ENCODE results near the gene TMEM255B. TPM values are rescaled to one million over a fixed set of nuclear protein-coding genes. Genes with fewer than 3 reads are reported as not detected.

The TMEM255B gene
- total RNA-seq, 2 donors from 2014 or later: 1.3 to 2.2 TPM

DNA sequence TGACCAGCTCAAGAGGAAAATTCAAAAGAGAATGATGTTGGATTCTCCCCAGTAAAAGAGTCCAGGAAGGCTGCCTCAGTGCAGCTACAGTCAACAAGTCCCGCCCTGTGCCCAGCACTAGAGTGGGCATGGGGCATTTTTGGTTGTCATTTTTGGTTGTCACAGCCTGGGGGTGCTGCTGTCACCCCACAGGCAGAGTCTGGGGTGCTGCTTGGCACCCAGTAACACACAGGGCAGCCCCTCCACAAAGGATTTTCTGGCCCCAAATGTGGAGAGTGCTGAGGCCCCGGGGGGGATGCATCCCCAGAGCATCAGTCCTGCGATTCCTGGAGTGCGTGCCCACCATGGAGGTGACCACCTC, 28.2 kb upstream of the TMEM255B start:
- H3K4me1 Mint-ChIP-seq (ENCODE audit: low read depth in 2 of 2): peaks cover 0 to 4% of the 10 kb centered on the region in 2 donors
- no peak for DNase-seq (ENCODE audit: low spot score)
- no peaks in the 10 kb centered on the region for H3K36me3 Mint-ChIP-seq
- no peak overlapping the region for H3K4me3 Mint-ChIP-seq
- no peaks in the 10 kb centered on the region for H3K9me3 Mint-ChIP-seq
- H3K27me3 Mint-ChIP-seq: peaks cover 0 to 6% of the 10 kb centered on the region in 2 donors
- no peak overlapping the region for H3K27ac Mint-ChIP-seq
- no peak for ATAC-seq

DNA sequence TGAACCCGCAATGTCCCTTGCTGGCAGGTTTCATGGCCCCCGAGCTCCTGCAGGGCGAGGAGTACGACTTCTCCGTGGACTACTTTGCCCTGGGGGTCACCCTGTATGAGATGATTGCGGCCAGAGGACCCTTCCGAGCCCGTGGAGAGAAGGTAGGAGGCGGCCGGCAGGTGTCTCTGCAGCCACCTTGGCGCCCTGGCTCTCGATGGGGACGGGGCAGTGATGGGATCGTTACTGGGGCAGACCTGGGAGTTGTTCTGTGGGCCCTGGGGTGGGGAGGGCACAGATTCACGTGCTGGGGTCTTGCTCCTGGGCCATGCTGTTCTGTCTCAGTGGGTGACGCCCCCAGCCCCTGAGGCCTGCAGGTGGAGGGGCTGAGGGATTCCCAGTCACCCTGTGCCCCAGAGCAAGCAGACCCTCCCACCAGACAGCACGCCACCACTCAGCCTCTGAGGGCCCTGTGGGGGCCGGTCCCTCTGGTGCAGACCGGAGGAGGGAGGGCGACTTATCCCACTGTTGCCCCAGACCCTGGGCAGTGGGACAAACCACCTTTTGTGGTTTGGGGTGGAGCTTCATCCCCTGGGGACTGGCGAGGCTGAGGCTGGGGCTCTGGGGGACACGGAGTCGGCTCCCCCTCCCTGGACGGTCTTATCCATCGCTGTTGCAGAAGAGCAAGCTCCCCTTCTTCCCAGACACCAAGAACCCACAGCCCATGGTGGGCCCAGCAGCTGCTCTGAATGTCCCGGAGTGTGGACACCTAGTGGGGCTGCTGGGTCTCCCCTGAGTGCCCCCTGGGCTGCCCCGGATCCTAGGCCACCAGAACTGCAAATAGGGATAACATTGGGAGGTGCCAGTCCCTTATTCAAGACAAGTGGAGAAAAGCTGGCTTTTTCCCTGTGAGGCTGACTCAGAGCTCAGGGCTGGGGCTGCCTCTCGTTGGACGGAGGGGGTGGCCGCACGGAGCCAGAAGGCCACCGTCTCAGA, 27.5 kb upstream of the TMEM255B start:
- Mint-ChIP-seq H3K27me3 (peaks cover 0 to 6% of the 10 kb centered on the region in 2 donors), H3K9me3 (no peaks in the 10 kb centered on the region), H3K27ac (no peak overlapping the region), H3K4me3 (no peak overlapping the region), H3K36me3 (no peaks in the 10 kb centered on the region), H3K4me1 (ENCODE audit: low read depth in 2 of 2) (peaks cover 0 to 4% of the 10 kb centered on the region in 2 donors)
- no peak for ATAC-seq
- DNase-seq (ENCODE audit: low spot score): no peak

DNA sequence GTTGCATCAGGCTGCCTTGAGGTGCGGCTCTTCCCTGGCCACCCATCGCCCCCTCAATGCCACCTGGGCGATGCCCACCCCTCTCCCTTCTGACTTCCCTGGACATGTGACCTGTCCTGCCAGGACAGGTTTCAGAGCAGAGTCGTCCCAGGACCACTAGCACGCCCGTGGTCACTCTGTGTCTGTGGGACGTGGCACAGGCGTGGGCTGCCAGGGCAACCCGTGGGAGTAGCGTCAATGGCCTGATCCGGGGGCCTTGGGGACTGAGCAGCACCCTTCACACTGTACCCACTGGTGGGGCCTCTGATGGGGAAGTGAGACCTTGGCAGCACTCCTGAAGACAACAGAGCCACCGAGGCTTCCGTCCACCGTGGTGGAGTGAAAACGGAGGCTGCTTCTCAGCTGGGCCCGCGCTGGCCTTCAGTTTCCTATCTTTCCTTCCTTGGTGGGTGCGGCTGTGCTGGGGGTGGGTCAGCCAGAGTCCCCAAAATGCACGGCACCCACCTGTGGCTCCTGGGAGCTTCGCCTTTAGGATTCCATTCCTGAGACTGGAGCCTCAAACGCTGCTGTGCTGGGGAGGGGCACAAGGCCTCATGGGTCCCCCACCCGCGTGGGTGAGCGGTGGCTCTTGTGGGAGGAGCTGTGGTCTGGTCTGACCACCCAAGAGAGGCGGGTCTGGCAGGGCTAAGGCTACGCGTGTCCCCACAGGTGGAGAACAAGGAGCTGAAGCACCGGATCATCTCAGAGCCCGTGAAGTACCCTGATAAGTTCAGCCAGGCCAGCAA, 26.7 kb upstream of the TMEM255B start:
- Mint-ChIP-seq H3K27ac (no peak overlapping the region), H3K4me1 (ENCODE audit: low read depth in 2 of 2) (peaks cover 0 to 4% of the 10 kb centered on the region in 2 donors), H3K4me3 (no peak overlapping the region), H3K36me3 (no peaks in the 10 kb centered on the region), H3K27me3 (peaks cover 0 to 9% of the 10 kb centered on the region in 2 donors), H3K9me3 (no peaks in the 10 kb centered on the region)
- DNase-seq (ENCODE audit: low spot score): no peak
- ATAC-seq: no peak

DNA sequence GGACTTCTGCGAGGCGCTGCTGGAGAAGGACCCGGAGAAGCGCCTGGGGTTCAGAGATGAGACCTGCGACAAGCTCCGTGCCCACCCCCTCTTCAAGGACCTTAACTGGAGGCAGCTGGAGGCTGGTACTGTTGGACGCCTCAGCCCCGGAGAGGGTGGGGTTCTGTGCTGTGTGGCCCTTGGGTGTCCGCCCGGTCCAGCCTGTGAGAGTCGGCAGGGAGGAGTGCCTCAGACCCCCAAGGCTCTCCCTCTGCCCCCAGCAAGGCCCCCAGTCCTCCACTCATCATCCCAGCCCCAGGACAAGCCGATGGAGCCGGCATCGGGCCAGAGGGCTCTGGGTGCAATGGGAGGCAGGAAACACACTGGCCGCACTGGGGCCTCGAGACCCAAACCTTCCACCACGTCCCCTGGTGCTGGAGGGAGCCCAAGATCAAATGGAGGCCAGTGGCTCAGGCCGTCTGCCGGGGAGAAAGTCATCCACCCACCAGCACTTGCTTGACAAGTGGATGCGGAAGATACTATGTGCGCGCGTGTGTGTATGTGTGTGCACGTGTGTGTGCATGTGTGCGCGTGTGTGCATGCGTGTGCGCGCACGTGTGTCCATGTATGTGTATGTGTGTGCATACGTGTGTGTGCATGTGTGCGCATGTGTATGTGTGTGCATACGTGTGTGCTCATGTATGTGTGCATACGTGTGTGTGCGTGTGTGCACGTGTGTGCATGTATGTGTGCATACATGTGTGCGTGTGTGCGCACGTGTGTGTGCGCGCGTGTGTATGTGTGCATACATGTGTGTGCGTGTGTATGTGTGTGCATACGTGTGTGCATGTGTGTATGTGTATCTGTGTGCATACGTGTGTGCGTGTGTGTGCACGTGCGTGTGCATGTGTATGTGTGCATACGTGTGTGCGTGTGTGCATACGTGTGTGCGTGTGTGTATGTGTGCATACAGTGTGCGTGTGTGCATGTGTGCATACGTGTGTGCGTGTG, 25.8 kb upstream of the TMEM255B start:
- no peak for ATAC-seq

DNA sequence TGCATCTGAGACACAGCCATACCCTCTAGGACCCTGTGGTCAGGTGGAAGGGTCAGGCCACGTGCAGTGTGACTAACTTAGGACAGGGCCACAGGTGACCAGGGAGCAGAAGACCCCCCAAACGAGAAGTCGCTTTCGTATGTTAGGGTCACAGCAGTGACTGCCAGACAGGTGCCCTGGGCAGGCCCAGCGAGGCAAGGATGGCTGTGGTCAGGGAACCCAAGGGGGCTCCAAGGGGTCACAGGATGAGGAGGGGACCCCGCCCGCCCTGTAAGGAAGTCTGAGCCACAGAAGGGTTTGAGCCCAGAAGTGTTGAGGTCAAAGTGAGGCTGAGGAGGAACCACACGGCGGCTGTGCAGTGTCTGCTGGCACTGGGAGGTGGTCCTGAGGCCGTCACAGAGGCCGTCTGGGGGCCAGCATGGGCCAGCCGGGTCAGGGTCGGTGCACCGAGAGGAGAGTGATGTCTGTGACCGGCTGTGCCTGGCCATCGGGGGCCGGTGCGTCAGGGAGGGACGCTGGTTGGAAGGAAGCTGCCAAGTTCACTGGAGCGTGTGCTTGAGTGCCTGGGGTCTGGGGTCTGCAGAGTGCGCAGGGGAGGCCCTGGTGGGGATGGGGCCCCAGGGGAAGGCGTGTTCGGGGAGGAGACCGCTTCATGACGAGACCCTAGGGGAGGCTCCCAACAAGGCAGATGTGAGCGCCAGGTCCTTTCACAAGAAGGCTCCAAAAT, 24.8 kb upstream of the TMEM255B start:
- Mint-ChIP-seq H3K9me3 (no peaks in the 10 kb centered on the region), H3K4me1 (ENCODE audit: low read depth in 2 of 2) (peaks cover 0 to 4% of the 10 kb centered on the region in 2 donors), H3K27ac (no peak overlapping the region), H3K27me3 (peaks cover 0 to 12% of the 10 kb centered on the region in 2 donors), H3K36me3 (no peaks in the 10 kb centered on the region), H3K4me3 (no peak overlapping the region)
- DNase-seq (ENCODE audit: low spot score): no peak
- no peak for ATAC-seq

More for the DNA sequence above, 25.8 kb upstream of the TMEM255B start:
- Mint-ChIP-seq H3K27ac (no peak overlapping the region), H3K4me1 (ENCODE audit: low read depth in 2 of 2) (peaks cover 0 to 4% of the 10 kb centered on the region in 2 donors), H3K36me3 (no peaks in the 10 kb centered on the region), H3K9me3 (no peaks in the 10 kb centered on the region), H3K27me3 (peaks cover 0 to 14% of the 10 kb centered on the region in 2 donors), H3K4me3 (no peak overlapping the region)
- DNase-seq (ENCODE audit: low spot score): no peak

DNA sequence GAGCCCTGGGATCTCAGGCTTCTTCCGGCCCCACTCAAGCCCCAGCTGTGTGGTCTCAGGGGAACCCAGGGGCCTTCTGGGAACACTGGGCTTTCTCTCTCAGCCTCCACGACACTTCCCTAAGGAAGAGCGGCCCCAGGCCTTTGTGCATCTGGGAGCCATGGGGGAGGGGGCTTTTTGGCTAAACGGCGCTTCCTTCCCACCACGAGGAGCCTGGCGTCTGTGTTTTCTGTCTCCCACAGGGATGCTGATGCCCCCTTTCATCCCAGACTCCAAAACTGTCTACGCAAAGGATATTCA, 24.2 kb upstream of the TMEM255B start:
- DNase-seq (ENCODE audit: low spot score): no peak
- H3K27ac Mint-ChIP-seq: no peak overlapping the region
- peaks cover 0 to 12% of the 10 kb centered on the region in 2 donors for H3K27me3 Mint-ChIP-seq

DNA sequence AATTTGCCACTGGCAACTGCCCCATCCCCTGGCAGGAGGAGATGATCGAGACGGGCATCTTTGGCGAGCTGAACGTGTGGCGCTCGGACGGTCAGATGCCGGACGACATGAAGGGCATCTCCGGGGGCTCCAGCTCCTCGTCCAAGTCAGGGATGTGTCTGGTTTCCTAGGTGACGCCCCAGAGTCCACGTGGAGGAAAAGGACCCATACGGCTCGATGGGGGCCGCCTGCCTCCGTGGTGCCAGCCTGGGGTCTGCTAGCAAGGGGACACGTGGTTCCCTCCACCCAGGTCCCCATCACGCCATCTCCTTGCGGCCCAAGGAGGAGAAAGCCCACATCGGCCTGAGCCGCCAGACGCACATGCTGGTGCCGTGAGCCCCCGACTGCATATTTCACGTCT, 23.8 kb upstream of the TMEM255B start:
- no peak overlapping the region for H3K27ac Mint-ChIP-seq
- H3K4me1 Mint-ChIP-seq (ENCODE audit: low read depth in 2 of 2): peaks cover 0 to 4% of the 10 kb centered on the region in 2 donors
- no peak for ATAC-seq
- peaks cover 0 to 15% of the 10 kb centered on the region in 2 donors for H3K27me3 Mint-ChIP-seq
- no peaks in the 10 kb centered on the region for H3K9me3 Mint-ChIP-seq
- no peak for DNase-seq (ENCODE audit: low spot score)
- H3K36me3 Mint-ChIP-seq: no peaks in the 10 kb centered on the region
- no peak overlapping the region for H3K4me3 Mint-ChIP-seq

More for the DNA sequence above, 24.2 kb upstream of the TMEM255B start:
- H3K9me3 Mint-ChIP-seq: no peaks in the 10 kb centered on the region
- ATAC-seq: no peak
- no peak overlapping the region for H3K4me3 Mint-ChIP-seq
- H3K4me1 Mint-ChIP-seq (ENCODE audit: low read depth in 2 of 2): peaks cover 0 to 4% of the 10 kb centered on the region in 2 donors
- H3K36me3 Mint-ChIP-seq: no peaks in the 10 kb centered on the region

DNA sequence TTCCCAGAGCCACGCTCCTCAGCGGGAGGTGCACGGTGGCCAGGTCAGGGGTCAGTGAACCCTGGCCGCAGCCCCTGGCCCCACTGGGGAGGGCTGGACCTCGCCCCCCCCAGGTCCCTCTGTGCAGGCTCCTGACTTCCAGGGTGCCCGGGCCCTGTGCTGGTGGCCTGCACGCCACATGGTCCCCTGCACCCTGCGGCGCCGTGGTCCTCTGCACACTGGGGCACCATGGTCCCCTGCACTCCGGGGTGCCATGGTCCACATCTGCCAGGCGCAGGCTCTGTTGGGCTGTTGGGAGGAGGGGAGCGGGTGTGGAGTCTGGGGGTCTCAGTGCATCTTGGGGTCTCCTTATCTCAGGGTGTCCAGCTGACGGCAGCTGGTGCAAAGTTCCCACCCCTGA, 23.3 kb upstream of the TMEM255B start:
- ATAC-seq: no peak

DNA sequence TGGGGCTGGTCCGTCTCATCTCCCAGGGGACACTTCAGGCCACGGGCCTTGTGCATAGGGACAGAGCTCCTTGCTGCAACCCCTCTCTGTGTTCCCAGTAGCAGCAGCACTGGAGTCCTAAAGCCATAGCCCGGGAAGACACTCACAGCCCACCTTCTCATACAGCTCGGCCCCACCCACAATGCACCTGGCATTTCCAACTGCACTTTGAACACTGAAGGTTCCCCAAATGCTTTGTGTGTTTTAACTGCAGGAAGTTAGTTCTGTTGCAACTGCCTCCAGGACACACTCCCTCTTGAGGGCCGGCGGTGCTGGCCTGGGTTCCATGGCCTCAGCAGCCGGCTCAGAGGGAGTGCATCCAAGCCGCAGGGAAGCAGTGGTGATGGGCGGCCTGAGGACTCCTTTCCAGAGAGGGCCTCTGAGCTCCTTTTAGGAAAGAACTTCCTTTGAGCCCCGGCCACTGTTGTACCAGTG, 22.7 kb upstream of the TMEM255B start:
- DNase-seq (ENCODE audit: low spot score) (no peak), ATAC-seq (no peak)
- Mint-ChIP-seq H3K4me3 (no peak overlapping the region), H3K9me3 (no peaks in the 10 kb centered on the region), H3K27me3 (peaks cover 0 to 24% of the 10 kb centered on the region in 2 donors), H3K4me1 (ENCODE audit: low read depth in 2 of 2) (peaks cover 7 to 9% of the 10 kb centered on the region in 2 donors), H3K27ac (no peak overlapping the region), H3K36me3 (no peaks in the 10 kb centered on the region)

More for the DNA sequence above, 23.3 kb upstream of the TMEM255B start:
- peaks cover 0 to 18% of the 10 kb centered on the region in 2 donors for H3K27me3 Mint-ChIP-seq
- peaks cover 1 to 5% of the 10 kb centered on the region in 2 donors for H3K4me1 Mint-ChIP-seq (ENCODE audit: low read depth in 2 of 2)
- H3K27ac Mint-ChIP-seq: no peak overlapping the region
- no peaks in the 10 kb centered on the region for H3K9me3 Mint-ChIP-seq
- no peak overlapping the region for H3K4me3 Mint-ChIP-seq
- no peak for DNase-seq (ENCODE audit: low spot score)
- no peaks in the 10 kb centered on the region for H3K36me3 Mint-ChIP-seq

DNA sequence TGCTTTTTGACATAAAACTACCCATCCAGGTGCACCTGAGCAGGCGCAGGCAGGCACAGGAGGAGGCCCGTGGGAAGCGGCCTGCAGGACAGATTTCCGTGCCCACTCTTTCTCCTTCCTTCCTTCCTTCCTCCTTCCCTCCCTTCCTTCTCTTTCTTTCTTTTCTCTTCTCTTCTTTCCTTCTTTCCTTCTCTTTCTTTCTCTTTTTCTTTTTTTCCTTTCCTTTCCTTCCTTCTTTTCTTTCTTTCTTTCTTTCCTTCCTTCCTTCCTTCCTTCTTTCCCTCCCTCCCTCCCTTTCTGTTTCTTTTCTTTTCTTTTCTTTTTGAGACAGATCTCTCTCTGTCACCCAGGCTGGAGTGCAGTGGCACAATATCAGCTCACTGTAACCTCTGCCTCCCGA, 21.2 kb upstream of the TMEM255B start:
- Mint-ChIP-seq H3K27ac (no peak overlapping the region), H3K36me3 (no peaks in the 10 kb centered on the region), H3K4me1 (ENCODE audit: low read depth in 2 of 2) (peaks cover 12 to 14% of the 10 kb centered on the region in 2 donors), H3K27me3 (peaks cover 0 to 26% of the 10 kb centered on the region in 2 donors), H3K4me3 (no peak overlapping the region), H3K9me3 (no peaks in the 10 kb centered on the region)
- ATAC-seq (no peak), DNase-seq (ENCODE audit: low spot score) (no peak)

DNA sequence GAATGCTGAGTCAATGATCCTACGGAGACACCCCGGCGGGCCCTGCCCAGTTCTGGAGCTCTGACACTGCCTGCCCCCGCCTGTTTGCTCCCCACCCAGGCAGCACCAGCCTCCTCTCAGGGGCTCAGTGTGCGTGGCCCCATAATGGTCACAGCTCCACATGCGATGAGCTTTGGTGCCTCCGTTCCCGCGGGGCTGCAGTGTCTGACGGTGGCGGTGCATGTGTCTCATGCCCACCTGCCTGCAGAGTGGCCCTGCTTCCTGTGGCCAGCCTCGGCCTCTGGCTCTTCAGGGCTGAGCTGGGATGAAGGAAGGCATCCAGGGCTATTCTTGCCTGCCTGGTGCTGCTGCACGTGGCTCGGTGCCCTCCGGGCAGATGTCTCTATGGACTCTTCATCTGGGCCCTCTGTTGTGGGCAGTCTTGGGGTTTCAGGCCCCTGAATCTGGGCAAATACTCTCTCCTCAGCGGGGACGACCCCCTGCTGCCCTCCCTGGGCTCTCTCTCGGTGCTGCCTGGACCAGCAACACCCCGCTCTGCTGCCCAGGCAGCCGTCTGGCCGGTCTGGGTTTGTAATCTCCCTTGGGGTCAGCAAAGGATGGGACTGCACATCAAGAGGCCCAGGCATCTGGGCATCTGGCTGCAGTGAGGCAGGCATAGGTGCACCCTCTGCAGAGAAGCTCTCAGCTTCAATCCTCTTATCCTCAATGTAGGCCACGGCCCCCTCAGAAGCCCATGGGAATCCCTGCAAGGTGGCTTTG, 19.3 kb upstream of the TMEM255B start:
- no peak overlapping the region for H3K4me3 Mint-ChIP-seq
- peaks cover 8 to 14% of the 10 kb centered on the region in 2 donors for H3K4me1 Mint-ChIP-seq (ENCODE audit: low read depth in 2 of 2)
- no peaks in the 10 kb centered on the region for H3K9me3 Mint-ChIP-seq
- DNase-seq (ENCODE audit: low spot score): no peak
- ATAC-seq: no peak
- H3K36me3 Mint-ChIP-seq: no peaks in the 10 kb centered on the region
- H3K27me3 Mint-ChIP-seq: peaks cover 3 to 28% of the 10 kb centered on the region in 2 donors
- H3K27ac Mint-ChIP-seq: no peak overlapping the region

DNA sequence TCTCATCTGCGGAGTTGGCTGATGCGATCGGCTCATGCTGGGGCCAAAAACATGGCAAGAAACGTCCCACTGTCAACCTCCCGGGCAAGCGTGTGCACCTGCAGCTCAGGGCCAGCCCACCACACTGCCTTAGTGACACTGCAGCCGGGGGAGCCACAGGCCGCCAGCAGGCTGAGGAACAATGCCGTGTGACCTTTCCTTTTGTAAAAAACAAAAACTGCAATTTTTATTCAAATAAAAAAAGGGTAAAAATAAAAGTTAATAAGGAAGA, 18.8 kb upstream of the TMEM255B start:
- no peak for DNase-seq (ENCODE audit: low spot score)
- H3K4me1 Mint-ChIP-seq (ENCODE audit: low read depth in 2 of 2): peaks cover 12 to 14% of the 10 kb centered on the region in 2 donors
- H3K27me3 Mint-ChIP-seq: peaks cover 8 to 31% of the 10 kb centered on the region in 2 donors
- no peaks in the 10 kb centered on the region for H3K36me3 Mint-ChIP-seq
- no peak for ATAC-seq
- no peak overlapping the region for H3K4me3 Mint-ChIP-seq
- H3K27ac Mint-ChIP-seq: no peak overlapping the region
- H3K9me3 Mint-ChIP-seq: no peaks in the 10 kb centered on the region

Measured in natural killer cell treated with Interleukin-12 subunit alpha and Interleukin-12 subunit beta and Interleukin-15 and Interleukin-18, amount 100 ng/mL, for 72 hours (primary cell).